ENCODE measurements around the gene RBP5.

GRCh38 chr12:7076493-7076892 is 52.2 kb downstream of the RBP5 start:
- TF ChIP-seq GATA2 (IDR thresholded peaks at IDR 0.05; ENCODE audit: low read depth, low read length) = no peak
- no peak for TF ChIP-seq GATA3 (IDR thresholded peaks at IDR 0.05; ENCODE audit: low read depth, low read length)

Data from SH-SY5Y (cell line).